Spleen (tissue), 11 donors: ENCODE measurements around the gene NABP1. TPM values are rescaled to one million over a fixed set of nuclear protein-coding genes. Genes with fewer than 3 reads are reported as not detected.
A peak's percentile ranks its signal among the peaks of the same experiment; 100 is the strongest.

ENCODE experiments used
- DNase-seq: peaks from one replicate; pipeline ENCODE4 v3.0.0-alpha.2; 2020
- H3K27ac ChIP-seq, 8 donors: fragments of 200-600 bp; sonication (generic) in 7 of 8; 1 replicate in 4 of 8; 2 replicates in 4 of 8; pipeline versions ENCODE4 v1.5.0 to v1.8.0; 2016 to 2021; ENCODE audit warnings: inconsistent platforms in 4 of 8, mild to moderate bottlenecking in 4 of 8, moderate library complexity in 1 of 8
- H3K27me3 ChIP-seq, 7 donors: fragments of 200-600 bp; sonication (generic) in 6 of 7; replicated peaks in 1 of 7; 1 replicate in 4 of 7; 2 replicates in 3 of 7; pipeline versions ENCODE4 v1.5.0 to v1.8.0; 2016 to 2021; ENCODE audit warnings: inconsistent platforms in 3 of 7, mild to moderate bottlenecking in 1 of 7
- H3K36me3 ChIP-seq, 6 donors: fragments of 200-600 bp; sonication (generic) in 5 of 6; 1 replicate in 4 of 6; 2 replicates in 2 of 6; pipeline versions ENCODE4 v1.5.0 to v1.8.0; 2016 to 2021; ENCODE audit warnings: inconsistent platforms in 2 of 6
- H3K4me1 ChIP-seq, 6 donors: fragments of 200-600 bp; sonication (generic) in 5 of 6; 1 replicate in 3 of 6; 2 replicates in 3 of 6; pipeline versions ENCODE4 v1.5.0 to v1.8.0; 2016 to 2021; ENCODE audit warnings: inconsistent platforms in 3 of 6
- H3K4me3 ChIP-seq, 8 donors: fragments of 200-600 bp; sonication (generic) in 7 of 8; 1 replicate in 4 of 8; 2 replicates in 4 of 8; pipeline versions ENCODE4 v1.5.0 to v1.8.0; 2016 to 2021; ENCODE audit warnings: inconsistent platforms in 4 of 8, mild to moderate bottlenecking in 4 of 8, moderate library complexity in 2 of 8
- H3K9me3 ChIP-seq, 8 donors: fragments of 200-600 bp; sonication (generic) in 7 of 8; 1 replicate in 4 of 8; 2 replicates in 4 of 8; pipeline versions ENCODE4 v1.5.0 to v1.8.0; 2016 to 2021; ENCODE audit warnings: inconsistent platforms in 4 of 8
- POLR2A ChIP-seq, 3 donors: fragments of 450-650 bp; IDR thresholded peaks; one replicate each; pipeline ENCODE4 v1.5.1; 2017; ENCODE audit warnings: antibody characterized with exemption in 3 of 3, mild to moderate bottlenecking in 1 of 3
- POLR2AphosphoS5 ChIP-seq, 3 donors: sonication (generic); formaldehyde crosslinking; IDR thresholded peaks; one replicate each; pipeline ENCODE4 v1.5.1; 2017; ENCODE audit warnings: antibody characterized with exemption in 3 of 3
- WGBS, 5 donors: extraction: QIAGEN DNeasy Blood & Tissue Kit in 3 of 5; methylation state at CpG; one replicate each; pipeline versions ENCODE4 v1.1.5 to v1.1.7; 2013 to 2018; 5-methylcytosine and 5-hydroxymethylcytosine counted together
- intact Hi-C: fragments of 100-400 bp; cut with DNase I; formaldehyde crosslinking; loops from one replicate; pipeline ENCODE4 v1.15.0; 2023; ENCODE audit warnings: low total_unique reads
- polyA plus RNA-seq, 3 donors: library from polyadenylated mRNA; stranded (reverse); fragments of 200-250 nt; gene quantifications; one replicate each; pipeline ENCODE4 v1.2.1, GENCODE V29; 2013
- total RNA-seq, 7 donors: library from RNA; depleted of rRNA in 3 of 7; stranded (reverse); fragments of >200 nt in 3 of 7; fragmentation: NEBNext Ultra II Directional in 4 of 7; extraction: Animal tissue kit (Norgen Biotek cat#: 25700) in 4 of 7; gene quantifications; one replicate each; pipeline versions ENCODE4 v1.1.0 to v1.2.1, GENCODE V29; 2016 to 2021
- TF ChIP-seq, protein P1 (sequence below), 11 experiments: fragments of 200-600 bp in 7 of 11; fragments of 450-650 bp in 4 of 11; sonication (generic) in 4 of 11; IDR thresholded peaks in 8 of 11; conservative IDR thresholded peaks in 3 of 11; 1 replicate in 7 of 11; 2 replicates in 4 of 11; pipeline versions ENCODE4 v1.4.0 to v1.8.0; 2016 to 2021; ENCODE audit warnings: antibody characterized with exemption in 11 of 11, inconsistent platforms in 4 of 11, mild to moderate bottlenecking in 1 of 11
- donor health status: healthy with polysubstance abuse.
- donor health status: DM: no; HTN: no; CAD: no; lungs with moderate emphysema.
- donor health status: DM: no; HTN: no; CAD: no.
- donor health status: Bipolar disorder and iron deficiency.
- donor health status: healthy.
- donor health status: DM: no; HTN: no; CAD: no.
- donor health status: DM: yes; HTN: yes; CAD: no.

Gene NABP1
- total and polyA plus RNA-seq, 10 donors = 33.0 to 292 (median 176) TPM

DNA sequence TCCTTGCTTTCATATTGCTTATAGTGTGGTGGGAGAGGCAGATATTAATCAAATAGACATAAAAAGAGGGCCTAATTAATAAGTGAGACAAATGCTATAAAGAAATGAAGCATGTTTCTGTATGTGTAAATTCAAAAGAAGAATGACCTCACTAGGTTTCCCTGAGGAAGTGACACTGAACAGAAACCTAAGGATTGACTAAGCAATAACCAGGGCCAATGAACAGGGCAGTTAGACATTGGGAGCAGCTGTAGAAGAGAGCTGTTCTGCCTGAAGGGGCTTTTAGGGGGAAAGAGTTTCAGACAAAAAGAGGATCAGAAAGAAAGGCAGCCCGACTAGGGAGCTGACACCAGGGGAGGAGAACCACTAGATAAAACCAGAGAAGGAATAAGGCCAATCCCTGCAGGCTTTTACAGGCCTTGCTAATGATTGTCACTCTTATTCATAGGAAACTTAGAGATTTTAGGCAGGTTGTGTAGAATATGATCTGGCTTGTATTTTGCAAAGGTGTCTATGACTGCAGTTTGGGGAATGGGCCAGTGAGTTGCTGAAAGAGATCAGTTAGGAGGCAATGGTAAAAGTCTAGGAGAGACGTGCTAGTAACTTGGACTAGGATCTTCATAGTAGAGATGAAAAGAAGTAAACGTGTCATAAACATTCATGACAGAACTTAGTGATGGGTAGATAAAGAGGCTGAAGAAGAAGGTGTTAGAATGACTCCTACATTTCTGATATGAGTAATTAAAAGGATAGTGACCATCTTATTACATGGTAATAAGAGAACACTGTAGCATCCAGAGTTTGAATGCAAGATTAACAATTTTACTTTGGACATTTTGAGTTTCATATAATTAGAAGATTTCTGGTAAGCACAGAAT lies 26.8 kb upstream of the NABP1 start:
- Histone ChIP-seq H3K27me3 (no peaks in the 10 kb centered on the region), H3K27ac (peak overlapping the region in 1 of 8 donors; percentile 45), H3K4me1 (peaks cover 0 to 11% (median 2%) of the 10 kb centered on the region in 6 donors), H3K9me3 (no peaks in the 10 kb centered on the region), H3K36me3 (no peaks in the 10 kb centered on the region), H3K4me3 (no peak overlapping the region)
- no peak for DNase-seq
- TF ChIP-seq, protein P1, sequence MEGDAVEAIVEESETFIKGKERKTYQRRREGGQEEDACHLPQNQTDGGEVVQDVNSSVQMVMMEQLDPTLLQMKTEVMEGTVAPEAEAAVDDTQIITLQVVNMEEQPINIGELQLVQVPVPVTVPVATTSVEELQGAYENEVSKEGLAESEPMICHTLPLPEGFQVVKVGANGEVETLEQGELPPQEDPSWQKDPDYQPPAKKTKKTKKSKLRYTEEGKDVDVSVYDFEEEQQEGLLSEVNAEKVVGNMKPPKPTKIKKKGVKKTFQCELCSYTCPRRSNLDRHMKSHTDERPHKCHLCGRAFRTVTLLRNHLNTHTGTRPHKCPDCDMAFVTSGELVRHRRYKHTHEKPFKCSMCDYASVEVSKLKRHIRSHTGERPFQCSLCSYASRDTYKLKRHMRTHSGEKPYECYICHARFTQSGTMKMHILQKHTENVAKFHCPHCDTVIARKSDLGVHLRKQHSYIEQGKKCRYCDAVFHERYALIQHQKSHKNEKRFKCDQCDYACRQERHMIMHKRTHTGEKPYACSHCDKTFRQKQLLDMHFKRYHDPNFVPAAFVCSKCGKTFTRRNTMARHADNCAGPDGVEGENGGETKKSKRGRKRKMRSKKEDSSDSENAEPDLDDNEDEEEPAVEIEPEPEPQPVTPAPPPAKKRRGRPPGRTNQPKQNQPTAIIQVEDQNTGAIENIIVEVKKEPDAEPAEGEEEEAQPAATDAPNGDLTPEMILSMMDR (IDR thresholded peaks at IDR 0.05 in 8 of 11, conservative IDR thresholded peaks at IDR 0.05 in 3 of 11) = no peak
- TF ChIP-seq POLR2AphosphoS5 (IDR thresholded peaks at IDR 0.05) = no peak
- TF ChIP-seq POLR2A (IDR thresholded peaks at IDR 0.05) = no peak
- 57 to 76% (median 74%) methylated on average over 3 of the region's 3 CpGs for WGBS, 5 donors
- intact Hi-C loops = no loop called here

DNA sequence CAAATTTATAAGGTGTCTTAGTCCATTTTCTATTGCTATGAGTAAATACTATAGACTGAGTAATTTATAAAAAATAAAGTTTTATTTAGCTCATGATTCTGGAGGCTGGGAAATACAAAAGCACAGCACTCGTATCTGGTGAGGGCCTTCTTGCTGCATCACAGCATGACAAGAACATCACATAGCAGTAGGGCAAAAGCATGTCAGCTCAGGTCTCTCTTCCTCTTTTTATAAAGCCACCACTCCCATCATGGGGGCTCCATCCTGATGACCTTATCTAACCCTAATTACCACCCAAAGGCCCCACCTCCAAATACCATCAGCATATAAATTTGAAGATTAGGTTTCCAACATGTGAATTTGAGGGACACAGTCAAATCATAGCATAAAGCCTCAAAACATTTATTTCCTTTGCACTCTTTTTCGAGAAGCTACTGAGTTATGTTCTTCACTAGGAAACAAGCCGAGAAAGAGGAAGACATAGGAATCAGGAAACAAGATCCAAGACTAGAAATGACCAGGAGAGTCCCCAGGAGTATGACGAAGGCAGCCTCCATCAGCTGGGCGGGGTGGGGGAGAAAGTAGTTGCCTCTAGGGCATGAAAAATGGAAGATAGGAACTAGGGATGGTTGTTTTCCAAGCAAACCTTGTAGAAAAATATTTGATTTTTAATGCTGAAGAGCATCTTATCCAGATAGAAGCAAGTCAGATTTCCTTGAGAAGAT lies 24.1 kb upstream of the NABP1 start:
- DNase-seq = no peak
- Histone ChIP-seq H3K4me1 (peaks cover 0 to 18% (median 7%) of the 10 kb centered on the region in 6 donors), H3K36me3 (no peaks in the 10 kb centered on the region), H3K27ac (no peak overlapping the region), H3K4me3 (no peak overlapping the region), H3K27me3 (no peaks in the 10 kb centered on the region), H3K9me3 (no peaks in the 10 kb centered on the region)
- intact Hi-C loops = no loop called here
- TF ChIP-seq, protein P1 (IDR thresholded peaks at IDR 0.05 in 8 of 11, conservative IDR thresholded peaks at IDR 0.05 in 3 of 11) = no peak
- no peak for TF ChIP-seq POLR2A (IDR thresholded peaks at IDR 0.05)
- TF ChIP-seq POLR2AphosphoS5 (IDR thresholded peaks at IDR 0.05) = no peak
- WGBS, 5 donors = 87 to 93% (median 89%) methylated on average over 5 of the region's 5 CpGs

DNA sequence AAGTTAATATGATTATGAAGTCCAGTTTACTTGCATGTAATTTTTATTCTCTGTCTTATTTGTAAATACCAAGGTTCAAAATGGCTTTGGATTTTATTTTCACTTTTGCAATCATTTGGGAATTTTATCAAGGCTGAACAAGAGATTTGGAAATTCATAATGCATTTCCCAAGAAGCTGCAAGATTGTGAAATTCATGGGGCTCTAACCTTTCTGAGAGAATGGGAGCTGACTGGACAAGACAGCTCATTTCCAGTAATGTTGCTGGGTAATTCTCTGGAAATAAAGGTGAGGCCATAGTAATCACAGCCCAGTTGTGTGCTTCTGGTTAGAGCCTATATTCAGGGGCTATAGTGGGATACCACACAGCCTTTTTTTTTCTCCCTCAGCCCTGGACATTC lies 21.5 kb upstream of the NABP1 start:
- Histone ChIP-seq H3K9me3 (no peaks in the 10 kb centered on the region), H3K36me3 (no peaks in the 10 kb centered on the region), H3K4me1 (peaks cover 0 to 18% (median 5%) of the 10 kb centered on the region in 6 donors), H3K27ac (peak overlapping the region in 7 of 8 donors; percentile 46 to 79 (median 62)), H3K27me3 (no peaks in the 10 kb centered on the region), H3K4me3 (no peak overlapping the region)
- DNase-seq = no peak
- TF ChIP-seq, protein P1 (IDR thresholded peaks at IDR 0.05 in 8 of 11, conservative IDR thresholded peaks at IDR 0.05 in 3 of 11) = no peak
- TF ChIP-seq POLR2AphosphoS5 (IDR thresholded peaks at IDR 0.05) = no peak
- no peak for TF ChIP-seq POLR2A (IDR thresholded peaks at IDR 0.05)
- intact Hi-C loops = no loop called here

DNA sequence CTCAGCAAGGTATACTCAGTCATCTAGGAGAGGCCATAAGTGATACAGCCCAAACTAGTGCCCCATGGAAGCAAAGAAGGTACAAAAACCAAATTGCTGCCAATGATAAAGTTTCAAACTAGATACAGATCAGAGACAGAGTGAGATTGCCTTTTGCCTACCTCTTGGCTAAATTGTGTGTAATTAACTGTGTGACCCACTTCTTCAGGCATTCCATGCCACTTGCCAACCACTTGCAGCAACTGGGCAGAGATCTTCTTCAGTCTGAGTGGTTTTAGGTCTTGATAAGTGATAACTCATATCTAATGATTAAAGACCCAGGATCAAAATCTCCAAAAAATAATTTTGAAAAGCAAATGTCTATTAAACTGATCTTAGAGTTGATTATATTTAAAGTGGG lies 21.1 kb upstream of the NABP1 start:
- no peak for DNase-seq
- no peak for TF ChIP-seq POLR2A (IDR thresholded peaks at IDR 0.05)
- no peak for TF ChIP-seq POLR2AphosphoS5 (IDR thresholded peaks at IDR 0.05)
- TF ChIP-seq, protein P1 (IDR thresholded peaks at IDR 0.05 in 8 of 11, conservative IDR thresholded peaks at IDR 0.05 in 3 of 11) = no peak
- Histone ChIP-seq H3K36me3 (no peaks in the 10 kb centered on the region), H3K27ac (peak overlapping the region in 7 of 8 donors; percentile 46 to 79 (median 62)), H3K9me3 (no peaks in the 10 kb centered on the region), H3K4me1 (peaks cover 0 to 18% (median 5%) of the 10 kb centered on the region in 6 donors), H3K27me3 (no peaks in the 10 kb centered on the region), H3K4me3 (no peak overlapping the region)
- intact Hi-C loops = no loop called here
